IPS-NIHi7 (cell line): Measurements from ENCODE around the gene TNFSF13B.

Experiments
- DNase-seq: peaks from one replicate; pipeline ENCODE4 v3.0.0; 2012; ENCODE audit warnings: mixed read lengths; ENCODE audit errors: extremely low spot score

Gene TNFSF13B

GRCh38 chr13:108349269-108349668 is 79.8 kb downstream of the TNFSF13B start:
- no peak for DNase-seq

DNA sequence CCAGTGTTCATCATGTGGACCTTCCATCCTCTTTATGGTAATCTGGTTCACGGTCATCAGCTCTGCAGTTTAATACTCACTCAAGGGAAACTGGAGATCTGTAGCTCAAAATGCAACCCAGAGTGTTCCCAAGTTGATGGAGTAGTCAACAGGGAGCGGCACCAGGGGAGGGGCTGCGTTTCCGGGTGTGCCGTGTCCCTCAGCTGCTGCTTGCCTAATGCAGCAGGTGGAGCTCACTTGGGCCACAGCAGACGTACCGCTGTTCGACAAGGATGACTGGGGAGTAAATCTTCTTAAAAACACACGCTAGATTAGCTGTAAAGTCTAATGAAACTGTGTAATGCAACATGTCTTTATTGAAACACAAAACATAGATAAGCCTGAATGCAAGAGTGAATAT is 81.1 kb downstream of the TNFSF13B start:
- DNase-seq = no peak

- DNase-seq = no peak
Observed at GRCh38 chr13:108352599-108352998, 83.1 kb downstream of the TNFSF13B start.

- DNase-seq = no peak
Observed at GRCh38 chr13:108357228-108357627, 87.7 kb downstream of the TNFSF13B start.
